NT2/D1 (cell line): ENCODE measurements around the gene CIDEC.

ENCODE experiments used
- SUZ12 ChIP-seq: IDR thresholded peaks from 2 replicates; pipeline ENCODE4 v1.6.1; 2011; ENCODE audit not compliant: insufficient read length, insufficient read depth; ENCODE audit errors: extremely low read depth
- YY1 ChIP-seq: IDR thresholded peaks from 2 replicates; pipeline ENCODE4 v1.6.1; 2011; ENCODE audit not compliant: insufficient read length, insufficient read depth
- ZNF274 ChIP-seq: IDR thresholded peaks from 2 replicates; pipeline ENCODE4 v1.6.1; 2011; ENCODE audit warnings: mild to moderate bottlenecking, low read depth, low read length

GRCh38 chr3:9879830-9880549 lies at the start of gene CIDEC:
- TF ChIP-seq ZNF274, result no peak
- no peak for TF ChIP-seq YY1
- TF ChIP-seq SUZ12, result no peak
